OCI-LY3 (cell line): ENCODE measurements around the gene CNPY1.

Experiments used
- H2AFZ ChIP-seq: fragments of 200-600, 300-600 bp; shearing (Covaris generic); 2 replicates; pipeline ENCODE4 v1.6.0; 2014; ENCODE audit warnings: antibody characterized with exemption, low read depth, low read length
- H3K27ac ChIP-seq: fragments of 200-600, 300-600 bp; sonication (generic); 2 replicates; pipeline ENCODE4 v1.5.1; 2014; ENCODE audit warnings: mild to moderate bottlenecking, low read length, moderate library complexity, mixed read lengths
- H3K27me3 ChIP-seq: fragments of 200-600, 300-600 bp; sonication (generic); 2 replicates; pipeline ENCODE4 v1.6.1; 2014; ENCODE audit warnings: low read depth, low read length, mixed read lengths
- H3K36me3 ChIP-seq: fragments of 200-600, 300-600 bp; sonication (generic); replicated peaks from 2 replicates; pipeline ENCODE3; 2014; ENCODE audit warnings: low read depth, low read length, mixed read lengths
- H3K4me1 ChIP-seq: fragments of 300-600, 200-600 bp; sonication (generic); 2 replicates; pipeline ENCODE4 v1.6.1; 2014; ENCODE audit warnings: low read length, mixed read lengths
- H3K4me2 ChIP-seq: fragments of 200-600, 300-600 bp; sonication (generic); 2 replicates; pipeline ENCODE4 v1.6.1; 2014; ENCODE audit warnings: low read length, mixed read lengths
- H3K4me3 ChIP-seq: fragments of 300-600, 200-600 bp; sonication (generic); 2 replicates; pipeline ENCODE4 v1.5.1; 2014; ENCODE audit warnings: antibody characterized with exemption, mild to moderate bottlenecking, low read length, moderate library complexity
- H3K79me2 ChIP-seq: fragments of 300-600, 200-600 bp; shearing (Covaris generic); 2 replicates; pipeline ENCODE4 v1.6.1; 2014; ENCODE audit warnings: mild to moderate bottlenecking, low read length, mixed read lengths
- H3K9ac ChIP-seq: fragments of 300-600, 200-600 bp; shearing (Covaris generic); 2 replicates; pipeline ENCODE4 v1.6.0; 2014; ENCODE audit warnings: mild to moderate bottlenecking, low read length, moderate library complexity
- H3K9me3 ChIP-seq: fragments of 200-600, 300-600 bp; shearing (Covaris generic); 2 replicates; pipeline ENCODE4 v1.6.1; 2014; ENCODE audit warnings: low read length, mixed read lengths; ENCODE audit not compliant: insufficient read depth
- H4K20me1 ChIP-seq: fragments of 200-600, 300-600 bp; sonication (generic); 2 replicates; pipeline ENCODE4 v1.6.1; 2016; ENCODE audit warnings: low read length, mixed read lengths; ENCODE audit not compliant: insufficient read depth
- EZH2phosphoT487 ChIP-seq: fragments of 200-600 bp; shearing (Covaris generic); IDR thresholded peaks from 2 replicates; pipeline ENCODE4 v1.6.1; 2018; ENCODE audit warnings: antibody characterized with exemption, mixed run types, low read depth
- TF ChIP-seq, protein P1 (sequence below): fragments of 200-600, 300-600 bp; sonication (generic); IDR thresholded peaks from 2 replicates; pipeline ENCODE4 v1.5.1; 2014; ENCODE audit warnings: antibody characterized with exemption, low read length, low read depth

Gene CNPY1

DNA sequence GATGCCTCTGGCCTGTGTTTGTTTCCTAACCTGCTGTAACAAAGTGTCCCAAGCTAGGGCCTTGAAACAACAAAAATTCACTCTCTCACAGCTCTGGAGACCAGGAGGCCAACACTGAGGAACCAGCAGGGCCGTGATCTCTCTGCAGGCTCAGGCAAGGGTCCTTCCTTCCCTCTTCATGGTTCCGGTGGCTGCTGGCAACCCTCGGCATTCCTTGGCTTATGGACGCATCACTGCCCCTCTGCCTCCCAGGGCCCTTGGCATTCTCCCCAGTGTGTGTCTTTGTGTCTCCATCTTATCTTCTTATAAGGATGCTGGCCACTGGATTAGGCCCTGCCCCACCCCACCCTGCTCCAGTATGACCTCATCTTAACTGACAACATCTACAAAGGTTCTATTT is 17.0 kb downstream of the CNPY1 start:
- no peak for TF ChIP-seq EZH2phosphoT487
- TF ChIP-seq, protein P1, sequence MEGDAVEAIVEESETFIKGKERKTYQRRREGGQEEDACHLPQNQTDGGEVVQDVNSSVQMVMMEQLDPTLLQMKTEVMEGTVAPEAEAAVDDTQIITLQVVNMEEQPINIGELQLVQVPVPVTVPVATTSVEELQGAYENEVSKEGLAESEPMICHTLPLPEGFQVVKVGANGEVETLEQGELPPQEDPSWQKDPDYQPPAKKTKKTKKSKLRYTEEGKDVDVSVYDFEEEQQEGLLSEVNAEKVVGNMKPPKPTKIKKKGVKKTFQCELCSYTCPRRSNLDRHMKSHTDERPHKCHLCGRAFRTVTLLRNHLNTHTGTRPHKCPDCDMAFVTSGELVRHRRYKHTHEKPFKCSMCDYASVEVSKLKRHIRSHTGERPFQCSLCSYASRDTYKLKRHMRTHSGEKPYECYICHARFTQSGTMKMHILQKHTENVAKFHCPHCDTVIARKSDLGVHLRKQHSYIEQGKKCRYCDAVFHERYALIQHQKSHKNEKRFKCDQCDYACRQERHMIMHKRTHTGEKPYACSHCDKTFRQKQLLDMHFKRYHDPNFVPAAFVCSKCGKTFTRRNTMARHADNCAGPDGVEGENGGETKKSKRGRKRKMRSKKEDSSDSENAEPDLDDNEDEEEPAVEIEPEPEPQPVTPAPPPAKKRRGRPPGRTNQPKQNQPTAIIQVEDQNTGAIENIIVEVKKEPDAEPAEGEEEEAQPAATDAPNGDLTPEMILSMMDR: no peak
- H4K20me1 ChIP-seq: no peaks in the 10 kb centered on the region
- no peaks in the 10 kb centered on the region for H3K9me3 ChIP-seq
- H3K9ac ChIP-seq: no peak overlapping the region
- H3K27me3 ChIP-seq: peaks cover 36% of the 10 kb centered on the region
- no peaks in the 10 kb centered on the region for H3K36me3 ChIP-seq
- H3K4me1 ChIP-seq: no peaks in the 10 kb centered on the region
- no peaks in the 10 kb centered on the region for H3K79me2 ChIP-seq
- no peak overlapping the region for H3K4me2 ChIP-seq
- no peak overlapping the region for H3K4me3 ChIP-seq
- H3K27ac ChIP-seq: no peak overlapping the region
- H2AFZ ChIP-seq: no peak overlapping the region

DNA sequence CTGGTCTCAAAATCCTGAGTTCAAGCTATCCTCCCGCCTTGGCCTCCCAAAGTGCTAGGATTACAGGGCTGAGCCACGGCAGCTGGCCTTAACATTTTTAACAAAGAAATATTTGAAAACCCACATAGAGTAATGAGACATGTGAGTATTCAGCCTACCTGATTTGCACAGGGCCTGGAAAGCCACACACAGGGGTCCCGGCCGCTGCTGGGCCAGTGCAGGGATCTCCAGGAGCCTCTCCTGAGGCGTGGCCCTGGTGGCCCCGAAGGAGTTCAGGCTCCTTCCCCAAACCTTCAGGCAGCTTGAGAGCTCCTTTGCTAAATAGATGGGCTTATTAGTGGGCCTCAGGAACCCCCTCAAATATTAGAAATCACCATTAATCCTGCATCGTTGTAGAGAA is 18.7 kb downstream of the CNPY1 start:
- no peaks in the 10 kb centered on the region for H3K79me2 ChIP-seq
- H3K27me3 ChIP-seq: peaks cover 21% of the 10 kb centered on the region
- H3K36me3 ChIP-seq: no peaks in the 10 kb centered on the region
- no peaks in the 10 kb centered on the region for H3K9me3 ChIP-seq
- no peak overlapping the region for H3K4me2 ChIP-seq
- H3K9ac ChIP-seq: no peak overlapping the region
- H2AFZ ChIP-seq: no peak overlapping the region
- no peaks in the 10 kb centered on the region for H3K4me1 ChIP-seq
- H3K27ac ChIP-seq: no peak overlapping the region
- no peak for TF ChIP-seq EZH2phosphoT487
- TF ChIP-seq, protein P1: no peak
- no peak overlapping the region for H3K4me3 ChIP-seq
- no peaks in the 10 kb centered on the region for H4K20me1 ChIP-seq

DNA sequence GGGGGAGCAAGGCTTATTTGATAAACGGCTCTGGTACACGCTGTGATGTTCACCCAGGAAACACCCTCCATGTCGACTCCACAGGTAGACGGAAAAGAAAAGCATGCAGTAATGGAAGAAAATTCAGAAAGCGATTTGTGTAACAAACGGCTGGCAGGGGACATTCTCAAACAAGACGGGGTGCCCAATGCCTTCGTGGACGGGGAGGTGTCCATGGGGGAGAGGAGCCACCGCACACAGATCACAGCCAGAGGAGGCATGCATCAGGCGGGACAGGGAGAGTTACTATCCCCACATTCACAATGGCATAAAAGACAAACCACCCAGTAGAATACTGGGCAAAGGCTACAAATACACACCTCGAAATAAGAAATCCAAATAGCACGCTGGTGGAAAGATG is 20.1 kb downstream of the CNPY1 start:
- Histone ChIP-seq H3K27ac (no peak overlapping the region), H4K20me1 (no peaks in the 10 kb centered on the region), H2AFZ (no peak overlapping the region), H3K27me3 (peaks cover 17% of the 10 kb centered on the region), H3K4me1 (no peaks in the 10 kb centered on the region), H3K79me2 (no peaks in the 10 kb centered on the region), H3K9me3 (no peaks in the 10 kb centered on the region), H3K9ac (no peak overlapping the region), H3K4me3 (no peak overlapping the region), H3K4me2 (no peak overlapping the region), H3K36me3 (no peaks in the 10 kb centered on the region)
- TF ChIP-seq, protein P1: no peak
- no peak for TF ChIP-seq EZH2phosphoT487

DNA sequence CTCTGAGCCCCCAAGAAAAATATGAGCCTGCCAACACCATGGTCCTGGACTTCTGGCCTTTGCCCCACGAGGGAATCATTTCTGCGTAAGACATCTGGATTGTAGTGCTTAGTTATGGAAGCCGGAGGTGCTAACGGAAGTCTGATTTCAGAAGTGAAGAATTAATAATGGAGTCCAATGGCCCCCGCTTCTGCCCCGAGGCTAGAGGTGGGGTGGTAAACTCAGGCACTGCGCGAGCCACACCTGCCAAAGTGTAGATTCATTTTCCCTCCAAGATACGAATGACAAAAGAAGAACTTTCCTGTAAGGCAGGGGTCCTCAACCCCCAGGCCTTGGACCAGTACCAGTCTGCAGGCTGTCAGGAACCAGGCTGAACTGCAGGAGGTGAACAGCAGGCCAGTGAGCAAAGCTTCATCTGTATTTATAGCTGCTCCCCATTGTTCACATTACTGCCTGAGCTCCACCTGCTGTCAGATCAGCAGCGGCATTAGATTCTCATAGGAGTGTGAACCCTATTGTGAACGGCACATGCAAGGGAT is 22.3 kb downstream of the CNPY1 start:
- no peaks in the 10 kb centered on the region for H3K36me3 ChIP-seq
- no peak overlapping the region for H3K9ac ChIP-seq
- H3K79me2 ChIP-seq: no peaks in the 10 kb centered on the region
- H3K27me3 ChIP-seq: peaks cover 19% of the 10 kb centered on the region
- no peak for TF ChIP-seq EZH2phosphoT487
- TF ChIP-seq, protein P1: no peak
- no peaks in the 10 kb centered on the region for H3K9me3 ChIP-seq
- H2AFZ ChIP-seq: no peak overlapping the region
- no peak overlapping the region for H3K4me3 ChIP-seq
- H3K4me1 ChIP-seq: no peaks in the 10 kb centered on the region
- no peaks in the 10 kb centered on the region for H4K20me1 ChIP-seq
- no peak overlapping the region for H3K27ac ChIP-seq
- H3K4me2 ChIP-seq: no peak overlapping the region
